ENCODE data around the gene GDF7. TPM values are rescaled to one million over a fixed set of nuclear protein-coding genes. Genes with fewer than 3 reads are reported as not detected.

Gene GDF7
- total RNA-seq, 1 experiment from 2014 or later, result 0.04 TPM

- no peak overlapping the region for H3K27ac ChIP-seq (ENCODE audit: insufficient read length, low read depth, low read length)
- H2AFZ ChIP-seq (ENCODE audit: low read length), result no peak overlapping the region
- H2AK5ac ChIP-seq (ENCODE audit: insufficient read length, low read length), result no peak overlapping the region
- H3K9ac ChIP-seq (ENCODE audit: extremely low read depth, insufficient read length, low read length), result no peak overlapping the region
- no CpG with 5 or more reads among the region's 62 CpGs for WGBS (ENCODE audit: extremely low coverage, insufficient read length, low lambda C conversion rate)
- H3K23ac ChIP-seq (ENCODE audit: insufficient read length, low read depth, low read length), result no peak overlapping the region
- H3T11ph ChIP-seq (ENCODE audit: low read length), result no peak overlapping the region
- H4K5ac ChIP-seq (ENCODE audit: insufficient read length, low read depth, low read length), result no peak overlapping the region
- no peak overlapping the region for H2BK15ac ChIP-seq (ENCODE audit: low read depth, low read length)
- Mint-ChIP-seq H3K4me1 (peaks cover 15 to 52% of the 10 kb centered on the region in 2 experiments), H3K27me3 (ENCODE audit: low read depth) (peaks cover 96% of the 10 kb centered on the region), H3K27ac (no peak overlapping the region), H3K9me3 (peaks cover 2% of the 10 kb centered on the region in 2 experiments; a peak in 2 of 5 replicates), H3K36me3 (ENCODE audit: insufficient read depth in 1 of 3, low read depth in 3 of 3) (peaks cover 0 to 2% (median 0%) of the 10 kb centered on the region in 3 experiments; a peak in 1 of 7 replicates), H3K4me3 (no peak overlapping the region; a peak in 1 of 5 replicates)
- no peak overlapping the region for H3K18ac ChIP-seq (ENCODE audit: insufficient read length, low read depth, low read length)
- H3K9me3 ChIP-seq (ENCODE audit: control insufficient read depth, low read depth, low read length), result no peaks in the 10 kb centered on the region
- H4K91ac ChIP-seq (ENCODE audit: insufficient read length, low read depth, low read length), result no peak overlapping the region
- no peak overlapping the region for H4K8ac ChIP-seq (replicated peaks; ENCODE audit: insufficient read length, low read depth, low read length)
- no peaks in the 10 kb centered on the region for H3K79me1 ChIP-seq (ENCODE audit: insufficient read depth, low read depth, low read length, poor library complexity, severe bottlenecking)
- H3K79me2 ChIP-seq (ENCODE audit: insufficient read depth, low read length), result no peaks in the 10 kb centered on the region
- no peak overlapping the region for H2BK20ac ChIP-seq (ENCODE audit: low read depth, low read length, poor library complexity, severe bottlenecking)
- no peak overlapping the region for H3K14ac ChIP-seq (ENCODE audit: insufficient read depth, low read length)
- no peak; the same call in 2 of the 3 replicates for TF ChIP-seq CTCF (conservative IDR thresholded peaks at IDR 0.05)
- no peak overlapping the region for H2BK12ac ChIP-seq (ENCODE audit: insufficient read length, low read depth, low read length)
- H3K56ac ChIP-seq (ENCODE audit: insufficient read length, low read depth, low read length), result no peak overlapping the region
- H4K20me1 ChIP-seq (ENCODE audit: control insufficient read depth, insufficient read depth, insufficient read length), result no peaks in the 10 kb centered on the region
- peaks cover 91% of the 10 kb centered on the region for H3K27me3 ChIP-seq (ENCODE audit: insufficient read depth, low read length)
- H3K4me2 ChIP-seq (ENCODE audit: insufficient read depth, insufficient read length, low read length), result peak overlapping the region; percentile 41
- H3K23me2 ChIP-seq (ENCODE audit: insufficient read length, low read depth, low read length, poor library complexity, severe bottlenecking), result peaks cover 18% of the 10 kb centered on the region
- H3K4me1 ChIP-seq (ENCODE audit: insufficient read depth, low read length), result no peaks in the 10 kb centered on the region; the same call in 1 of the 2 replicates
- no peak overlapping the region for H2BK5ac ChIP-seq (ENCODE audit: insufficient read length, low read length)
- H2BK120ac ChIP-seq (ENCODE audit: low read depth, low read length, poor library complexity, severe bottlenecking), result no peak overlapping the region
- no peak overlapping the region for H3K4ac ChIP-seq (ENCODE audit: low read depth, low read length)
- no peak for DNase-seq
Observed at GRCh38 chr2:20667151-20667530, 197 bp downstream of the GDF7 start.

Measured in H9 (cell line).